Measurements from ENCODE around the gene LDLRAD4.
A peak's percentile ranks its signal among the peaks of the same experiment; 100 is the strongest.
"Not testable (repeated sequence)": the region's sequence is repeated elsewhere in the genome, so short reads cannot be mapped to it uniquely, and the experiment has no call there.

The LDLRAD4 gene

GRCh38 chr18:13642440-13642827 is 423.9 kb downstream of the LDLRAD4 start:
- DNase-seq = no peak

GRCh38 chr18:13643261-13643751 is 424.7 kb downstream of the LDLRAD4 start:
- DNase-seq = no peak

- no peak for DNase-seq
These were observed 426.5 kb downstream of the LDLRAD4 start for GRCh38 chr18:13645093-13645492.

GRCh38 chr18:13646633-13647032 is 428.1 kb downstream of the LDLRAD4 start:
- no peak for DNase-seq

- no peak for DNase-seq
These were observed 429.2 kb downstream of the LDLRAD4 start for GRCh38 chr18:13647761-13648160.

- DNase-seq = no peak
These were observed 431.1 kb downstream of the LDLRAD4 start for GRCh38 chr18:13649397-13650390.

- DNase-seq = peak; percentile 50
These were observed 435.3 kb downstream of the LDLRAD4 start for GRCh38 chr18:13653746-13654433.

- DNase-seq = no peak
These were observed 439.4 kb downstream of the LDLRAD4 start for GRCh38 chr18:13657974-13658373.

GRCh38 chr18:13658436-13659204 is 440.1 kb downstream of the LDLRAD4 start:
- no peak for DNase-seq

GRCh38 chr18:13660510-13660909 is 441.9 kb downstream of the LDLRAD4 start:
- no peak for DNase-seq

GRCh38 chr18:13661051-13661778 is 442.7 kb downstream of the LDLRAD4 start:
- no peak for DNase-seq

GRCh38 chr18:13661779-13662256 is 443.3 kb downstream of the LDLRAD4 start:
- no peak for DNase-seq

GRCh38 chr18:13672657-13673056 is 454.1 kb downstream of the LDLRAD4 start:
- no peak for DNase-seq

GRCh38 chr18:13676471-13676870 is 457.9 kb downstream of the LDLRAD4 start:
- no peak for DNase-seq

- not testable (repeated sequence) for DNase-seq
These were observed 458.8 kb downstream of the LDLRAD4 start for GRCh38 chr18:13677350-13677749.

- DNase-seq = no peak
These were observed 462.1 kb downstream of the LDLRAD4 start for GRCh38 chr18:13680612-13681011.

- no peak for DNase-seq
These were observed 463.1 kb downstream of the LDLRAD4 start for GRCh38 chr18:13681701-13682100.

- DNase-seq = no peak
These were observed 466.0 kb downstream of the LDLRAD4 start for GRCh38 chr18:13684546-13684945.

GRCh38 chr18:13688191-13689136 is 469.9 kb downstream of the LDLRAD4 start:
- no peak for DNase-seq

GRCh38 chr18:13690060-13690459 is 471.5 kb downstream of the LDLRAD4 start:
- DNase-seq = not testable (repeated sequence)

Data from right kidney (tissue), 1 donor.